Stimulated activated CD4-positive, alpha-beta T cell treated with anti-CD3 and anti-CD28 coated beads, TNF-alpha, amount 100 ng/mL, for 1 hour (primary cell): ENCODE results near the gene PITPNM3.

Experiments used
- DNase-seq, 3 donors: peaks; one replicate each; pipeline ENCODE4 v3.0.0-alpha.2; 2020; ENCODE audit warnings: low read depth in 3 of 3, low spot score in 1 of 3

PITPNM3 gene

DNA sequence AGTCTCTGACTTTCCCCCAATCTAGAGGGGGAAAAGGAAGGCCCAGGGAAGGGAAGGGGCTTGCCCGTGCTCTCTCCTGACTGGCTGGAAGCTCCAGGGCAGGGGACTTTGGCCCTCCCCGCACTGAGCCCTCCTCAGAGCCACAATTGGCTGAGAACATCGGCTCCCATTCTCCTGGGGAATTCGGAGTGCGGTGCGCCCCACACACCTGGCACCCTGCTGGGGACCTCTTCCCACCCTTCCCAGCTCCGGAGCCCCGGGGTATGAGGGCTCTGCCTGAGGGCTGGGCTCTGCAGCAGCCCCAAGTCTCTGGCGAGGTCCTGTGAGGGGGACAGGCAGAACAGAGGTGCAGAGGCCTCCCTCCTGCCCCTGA is 76.1 kb downstream of the PITPNM3 start:
- no peak for DNase-seq

GRCh38 chr17:6479622-6480302 is 76.6 kb downstream of the PITPNM3 start:
- DNase-seq: no peak

DNA sequence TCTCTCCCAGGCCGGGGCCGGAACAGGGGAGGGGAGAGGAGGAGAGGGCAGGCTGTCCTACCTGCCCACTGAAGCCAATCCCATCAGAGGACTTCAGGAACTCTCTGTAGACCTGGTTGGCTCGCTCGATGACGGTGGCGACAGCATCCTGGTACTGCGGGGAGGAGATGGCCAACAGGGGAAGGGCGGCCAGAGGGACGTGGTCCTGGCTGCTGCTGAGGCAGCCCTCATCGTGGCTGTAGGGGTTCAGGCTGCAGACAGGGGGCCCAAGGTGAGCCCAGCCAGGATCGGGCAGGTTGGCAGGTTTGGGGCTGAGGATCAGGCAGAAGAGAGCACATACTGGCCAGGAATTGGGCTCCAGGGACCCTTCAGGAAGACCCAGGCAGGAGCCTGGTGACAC is 77.9 kb downstream of the PITPNM3 start:
- DNase-seq: no peak

GRCh38 chr17:6477831-6478383 is 78.4 kb downstream of the PITPNM3 start:
- DNase-seq: no peak

DNA sequence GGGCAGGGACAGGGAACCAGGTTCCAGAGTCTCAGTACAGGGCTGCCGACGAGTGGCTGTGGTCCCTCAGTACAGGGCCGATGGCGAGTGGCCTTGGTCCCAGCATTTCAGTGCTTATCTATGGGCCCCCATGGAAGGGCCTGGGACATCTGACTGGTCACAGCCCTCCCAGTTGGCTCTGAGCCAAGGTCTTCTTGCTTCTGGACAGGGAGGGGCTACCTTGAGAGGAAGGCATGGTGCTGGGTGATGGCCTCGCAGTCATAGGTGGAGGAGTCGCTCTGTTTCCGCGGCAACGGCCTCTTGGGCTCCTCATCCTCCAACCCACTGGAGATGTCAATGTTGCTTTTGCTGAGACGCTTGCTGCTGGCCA is 79.6 kb downstream of the PITPNM3 start:
- DNase-seq: no peak

DNA sequence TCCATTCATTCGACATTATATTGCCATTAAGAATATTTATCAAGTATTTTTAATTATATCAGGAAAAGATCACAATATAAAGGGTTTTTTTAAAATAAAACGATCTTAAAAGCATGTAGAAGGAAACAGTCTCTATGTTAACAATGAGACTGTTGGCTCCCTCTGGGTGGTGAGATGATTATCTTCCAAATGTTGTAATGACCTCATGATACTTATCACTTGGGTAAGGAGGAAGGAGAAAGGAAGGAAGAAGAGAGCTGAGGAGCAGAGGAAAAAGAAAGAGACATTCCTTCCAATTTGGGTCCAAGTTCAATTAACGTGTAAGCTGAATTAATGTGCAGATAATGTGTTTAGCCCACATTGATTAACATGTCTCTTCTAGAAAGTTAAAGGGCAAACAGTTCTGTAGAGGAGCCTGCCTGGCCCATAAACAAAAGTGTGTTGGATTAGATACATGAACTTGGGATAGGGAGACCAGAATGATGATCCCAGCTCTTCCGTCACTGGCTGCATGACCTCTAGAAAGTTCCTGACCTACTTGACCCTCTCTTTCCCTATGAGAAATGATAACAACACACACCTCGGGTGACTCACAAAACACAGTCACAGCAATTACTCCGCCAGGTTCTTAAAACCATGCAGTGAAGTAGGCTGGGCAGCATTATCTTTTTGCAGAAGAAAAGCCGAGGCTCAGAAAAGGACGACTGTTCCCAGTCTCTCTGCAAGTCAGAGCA is 80.1 kb downstream of the PITPNM3 start:
- DNase-seq: no peak

DNA sequence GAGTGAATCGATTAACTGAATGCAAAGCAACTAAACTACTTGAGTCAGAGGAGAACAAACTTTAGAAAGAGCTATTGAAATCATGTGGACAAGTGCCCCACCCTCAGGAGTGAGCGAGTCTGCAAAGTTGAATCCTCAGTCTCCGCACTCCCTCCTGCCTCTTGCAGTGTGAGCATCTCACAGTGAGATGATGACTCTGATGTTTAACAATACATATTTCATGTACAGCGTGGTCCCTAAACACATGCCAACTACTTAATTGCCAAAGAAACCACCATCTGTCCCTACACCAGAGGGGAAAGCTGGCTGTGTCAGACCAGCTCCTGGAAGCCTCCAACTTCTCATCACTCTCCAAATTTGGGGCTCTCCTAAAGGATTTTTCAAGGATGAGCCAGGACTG is 80.9 kb downstream of the PITPNM3 start:
- DNase-seq: no peak

DNA sequence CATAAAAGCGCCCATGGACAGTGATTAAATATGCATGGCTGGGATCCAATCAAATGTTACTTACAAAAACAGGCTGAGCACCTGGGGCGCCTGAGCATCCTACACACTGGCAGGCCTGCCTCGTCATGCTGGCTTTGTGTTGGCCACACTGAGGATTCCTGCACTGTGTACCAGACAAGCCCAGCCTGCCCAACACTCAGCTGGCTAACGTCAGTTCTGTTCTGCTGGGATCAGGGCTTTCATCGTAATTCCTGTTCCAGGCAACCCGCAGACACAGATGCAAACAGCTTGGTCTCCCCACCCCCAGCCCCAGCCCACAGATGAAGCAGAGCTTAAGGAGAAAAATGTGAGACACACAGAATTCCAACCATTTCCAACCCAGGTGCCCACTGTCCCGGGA is 81.4 kb downstream of the PITPNM3 start:
- DNase-seq: no peak

GRCh38 chr17:6474376-6474775 is 82.0 kb downstream of the PITPNM3 start:
- no peak for DNase-seq

GRCh38 chr17:6473128-6473767 is 83.1 kb downstream of the PITPNM3 start:
- DNase-seq: peak in 2 of 3 donors; percentile 37 to 56

DNA sequence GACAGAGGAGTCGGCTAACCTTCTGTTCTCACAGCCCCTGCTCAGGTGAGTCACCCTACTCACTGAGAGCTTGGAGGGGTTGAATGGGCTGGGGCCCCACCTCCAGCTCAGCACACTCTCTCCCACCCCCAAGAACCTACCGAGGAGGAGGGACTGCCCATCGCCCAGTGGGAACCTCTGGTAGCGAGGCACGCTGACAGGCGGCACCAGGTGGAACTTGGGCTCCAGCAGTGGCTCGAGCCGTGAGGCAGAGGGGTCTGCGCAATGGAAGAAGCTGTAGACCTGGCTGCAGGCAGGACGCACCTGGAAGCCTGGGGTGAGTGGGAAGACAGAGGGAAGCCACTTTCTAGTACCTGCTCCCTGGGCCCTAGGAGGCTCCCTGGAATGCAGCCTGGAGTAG is 83.8 kb downstream of the PITPNM3 start:
- DNase-seq: no peak

DNA sequence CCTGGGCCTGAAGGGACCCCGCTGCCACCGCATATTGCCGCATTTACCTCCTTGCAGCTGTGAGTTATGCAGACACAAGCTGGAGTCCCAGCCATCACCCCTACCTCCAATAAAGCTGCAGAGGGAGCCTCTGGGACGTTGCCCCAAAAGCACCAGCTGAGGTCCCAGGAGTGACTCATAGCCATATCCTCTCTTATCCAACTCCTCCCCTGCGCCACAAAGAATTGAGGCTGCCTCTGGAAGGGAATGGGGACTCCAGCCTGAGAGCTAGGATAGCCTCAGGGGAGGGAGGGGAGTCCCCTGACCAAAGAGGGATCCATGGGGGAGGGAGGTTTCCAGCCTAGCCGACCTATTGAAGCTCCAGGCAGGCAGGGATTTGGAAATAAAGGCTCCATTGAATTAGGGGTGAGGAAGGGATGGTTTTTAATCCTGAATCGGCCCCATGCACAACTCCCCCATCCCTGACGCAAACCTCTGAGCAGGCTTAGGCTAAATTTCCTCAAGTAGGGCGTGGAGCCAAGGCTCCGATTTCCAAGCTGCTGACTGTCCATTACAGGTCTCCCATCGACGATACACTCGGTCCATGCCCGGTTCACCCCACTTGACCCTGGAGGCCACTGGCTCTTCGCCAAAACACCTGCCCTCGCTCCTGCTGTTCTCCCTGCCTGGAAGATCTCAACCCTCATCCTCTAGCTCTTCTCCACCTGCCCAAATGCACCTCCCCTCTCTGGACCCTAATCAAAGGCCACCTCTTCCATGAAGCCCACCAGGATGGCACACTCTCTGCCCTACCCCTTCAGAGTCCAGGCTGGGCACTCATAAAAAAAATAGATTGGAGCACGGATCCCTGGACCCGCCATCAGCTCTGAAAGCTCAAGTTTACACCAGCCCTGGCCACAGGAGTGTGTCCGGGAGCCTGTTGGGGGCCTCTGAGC is 84.6 kb downstream of the PITPNM3 start:
- DNase-seq: no peak

DNA sequence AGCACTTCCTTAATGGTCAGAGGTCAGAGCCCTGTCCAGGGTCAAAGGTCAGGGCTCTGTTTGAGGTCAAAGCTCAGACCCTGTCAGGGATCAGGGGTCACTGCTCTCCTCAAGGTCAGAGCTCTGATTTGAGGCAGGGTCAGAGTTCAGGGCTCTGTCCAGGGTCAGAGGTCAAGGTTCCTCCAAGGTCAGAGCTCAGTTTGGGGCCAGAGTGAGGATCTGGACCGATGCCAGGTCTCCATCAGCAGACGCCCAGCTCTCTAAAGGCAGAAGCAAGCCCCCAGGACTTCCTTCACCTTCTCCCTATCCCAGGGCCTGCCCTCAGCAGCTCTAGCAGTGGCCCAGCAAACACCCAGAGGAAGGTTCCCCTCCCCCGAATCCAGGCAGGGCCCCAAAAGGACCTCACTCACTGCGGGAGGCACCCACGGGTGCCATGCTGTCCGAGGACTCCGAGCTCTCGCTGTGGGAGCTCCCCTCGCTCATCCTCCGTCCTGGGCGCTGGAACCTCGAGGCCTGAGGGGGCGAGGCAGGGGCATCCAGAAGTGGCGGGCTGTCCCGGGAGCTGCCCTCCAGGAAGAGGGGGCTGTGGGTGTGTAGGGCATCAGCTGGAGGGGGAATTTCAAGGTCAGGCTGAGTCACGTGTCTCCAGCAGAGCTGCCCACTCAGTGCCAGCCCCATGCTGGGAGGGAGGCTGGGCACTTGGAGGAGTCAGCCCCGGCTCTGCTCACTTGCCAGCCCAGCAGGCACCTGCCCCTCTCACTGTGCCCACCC is 85.4 kb downstream of the PITPNM3 start:
- no peak for DNase-seq

DNA sequence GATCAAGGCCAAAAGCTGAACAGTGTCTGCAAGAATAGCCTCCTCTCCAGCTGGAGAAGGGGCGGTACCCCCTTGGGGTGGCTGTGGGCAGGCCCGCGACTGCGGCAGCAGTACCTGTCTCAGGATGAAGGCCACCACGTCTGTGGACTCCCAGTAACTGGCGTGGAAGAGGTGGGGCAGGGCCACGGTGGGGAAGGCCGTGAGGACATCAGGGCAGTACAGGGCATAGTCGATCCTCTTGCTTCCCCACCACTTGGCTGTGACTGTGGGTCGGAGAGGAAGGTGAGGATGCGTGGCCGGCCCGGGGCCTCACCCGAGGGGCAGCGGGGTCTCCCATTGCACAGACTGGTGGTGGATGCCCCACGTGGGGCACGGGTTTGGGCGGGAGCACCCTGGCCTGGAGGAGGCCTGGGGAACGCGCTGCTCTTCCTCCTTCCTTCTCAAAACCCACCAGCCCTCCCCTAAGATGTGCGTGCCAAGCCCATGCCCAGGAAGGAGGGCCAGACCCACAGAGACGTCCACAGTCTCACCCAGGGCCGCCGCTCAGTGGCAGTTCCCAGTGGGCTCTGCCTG is 86.1 kb downstream of the PITPNM3 start:
- DNase-seq: no peak

DNA sequence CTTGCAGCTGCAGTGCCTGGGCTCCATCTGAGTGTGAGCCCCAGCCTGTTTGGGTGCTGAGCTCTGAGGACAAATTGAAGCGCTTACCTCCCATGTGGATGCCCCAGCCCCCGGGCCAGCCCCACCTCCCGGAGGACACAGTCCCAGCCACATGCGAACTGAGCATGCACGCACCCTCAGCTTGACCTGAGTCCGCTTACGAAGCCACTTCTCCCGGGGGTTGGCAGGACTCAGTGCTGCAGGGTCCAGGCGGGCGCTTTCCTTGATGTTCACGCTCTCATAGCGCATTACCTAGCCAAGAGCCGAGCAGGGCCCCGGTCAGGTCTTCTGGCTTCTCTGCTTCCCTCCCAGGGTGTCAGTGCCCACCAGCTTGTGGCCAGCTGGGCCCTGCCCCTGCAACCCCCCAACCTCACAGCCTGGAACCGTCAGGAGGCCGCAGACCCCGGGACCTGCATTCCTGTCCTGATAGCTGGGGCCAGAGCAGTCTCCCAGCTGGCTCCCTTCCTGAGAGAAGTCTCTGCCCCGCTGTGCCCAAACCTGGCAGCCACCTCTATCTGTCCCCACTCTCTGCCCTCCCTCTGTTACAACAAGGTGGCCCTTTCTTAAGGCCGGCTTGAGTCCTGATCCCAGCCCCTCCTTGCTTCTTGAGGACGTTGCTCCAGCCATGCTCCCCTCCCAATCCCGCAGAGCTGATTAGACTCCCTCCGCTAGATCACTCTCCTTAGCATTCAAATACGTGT is 88.1 kb downstream of the PITPNM3 start:
- DNase-seq: no peak

DNA sequence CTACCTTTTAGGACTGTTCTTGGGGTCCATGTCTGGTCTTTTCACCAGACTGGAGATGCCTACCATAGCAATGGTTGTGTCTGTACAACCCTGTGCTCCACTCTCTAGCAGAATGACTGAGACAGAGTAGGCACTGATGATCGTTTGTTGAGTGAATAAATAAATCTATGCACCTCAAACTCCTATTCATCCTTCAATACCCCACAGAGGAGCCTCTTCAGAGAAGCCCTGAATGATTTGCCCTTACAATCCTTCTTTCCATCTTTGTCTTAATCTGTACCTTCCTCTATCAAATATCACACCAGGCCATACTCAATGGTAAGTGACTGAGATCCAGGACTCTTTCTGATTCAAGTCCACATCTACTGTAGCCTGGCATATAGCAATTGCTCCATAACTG is 88.8 kb downstream of the PITPNM3 start:
- no peak for DNase-seq

- no peak for DNase-seq
These were observed 91.0 kb downstream of the PITPNM3 start for GRCh38 chr17:6465206-6466003.

DNA sequence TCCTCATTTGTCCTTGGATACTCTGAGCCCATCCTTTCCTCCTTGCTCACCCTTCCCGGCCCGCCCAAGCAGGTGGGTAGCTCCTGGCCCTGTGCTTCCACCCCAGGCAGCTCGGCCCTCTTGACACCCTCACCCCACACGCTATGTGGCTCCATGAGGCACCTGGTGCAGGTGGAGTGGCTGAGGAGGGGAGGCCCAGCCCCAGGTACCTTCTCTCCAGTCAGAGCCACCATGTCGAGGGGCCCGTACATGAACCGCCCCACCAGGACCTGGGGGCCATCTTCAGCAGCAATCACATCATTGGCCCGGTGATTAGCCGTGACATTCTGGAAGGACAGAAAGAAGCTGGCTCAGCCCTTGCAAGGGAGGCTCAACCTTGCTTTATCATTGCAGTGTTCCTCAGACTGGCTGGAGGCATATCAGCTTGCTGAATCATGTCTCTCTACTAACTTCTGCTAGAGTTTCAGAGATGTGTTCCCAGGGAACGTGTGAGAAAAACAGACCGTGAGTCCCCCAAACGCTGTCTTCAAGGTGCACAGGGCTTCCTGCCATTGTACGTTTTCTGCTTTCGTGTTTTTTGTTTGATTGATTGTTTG is 91.8 kb downstream of the PITPNM3 start:
- DNase-seq: no peak
